GM12878 (cell line): ENCODE results near the gene BEGAIN. TPM values are rescaled to one million over a fixed set of nuclear protein-coding genes. Genes with fewer than 3 reads are reported as not detected.

ENCODE experiments used
- ATAC-seq: fragments of 200-7000 bp; cut with Tn5 transposase; 3 replicates; pipeline ENCODE4 v1.9.1; 2020; ENCODE audit warnings: mild to moderate bottlenecking, moderate library complexity
- BruUV-seq: library from RNA; stranded (reverse); fragments of 400-500 nt; replicated peaks from 2 replicates; lab custom pipeline; 2021; lab: Mats Ljungman, UMichigan
- CTCF ChIA-PET: fragments of 300-600 bp; sonication (Branson Sonifier 250); formaldehyde crosslinking; extraction: SDS; loops from one replicate; lab custom pipeline; 2021; ENCODE audit warnings: inconsistent platforms; lab: Yijun Ruan, JAX
- POLR2A ChIA-PET: fragments of 350-600 bp; formaldehyde crosslinking; extraction: SDS; loops from one replicate; lab custom pipeline; 2021; ENCODE audit warnings: inconsistent platforms; lab: Charles Lee
- RAD21 ChIA-PET: fragments of 300-600 bp; sonication (Branson Sonifier 250); formaldehyde crosslinking; loops from one replicate; lab custom pipeline; 2023; ENCODE audit warnings: antibody characterized with exemption; ENCODE audit not compliant: unreplicated experiment; lab: Charles Lee
- SMC1A ChIA-PET: fragments of 300-600 bp; sonication (Branson Sonifier 250); formaldehyde crosslinking; loops from one replicate; lab custom pipeline; 2023; ENCODE audit not compliant: unreplicated experiment, uncharacterized antibody; lab: Charles Lee
- DNase-seq: peaks from one replicate; pipeline ENCODE4 v3.0.0-alpha.2; 2011; ENCODE audit warnings: low read depth, low spot score
- FAIRE-seq: peaks from 3 replicates; lab custom pipeline; 2011; peaks lifted over from hg19 to GRCh38; lab: Jason Lieb, UNC
- H2AFZ ChIP-seq: 2 replicates; pipeline ENCODE4 v1.6.0; 2011; ENCODE audit warnings: low read depth, low read length, control low read depth; ENCODE audit not compliant: control insufficient read depth
- H3K27ac ChIP-seq: 2 replicates; pipeline ENCODE4 v1.5.1; 2011; ENCODE audit warnings: control low read depth; ENCODE audit not compliant: control insufficient read depth, insufficient read depth
- H3K27me3 ChIP-seq, 2 experiments: replicated peaks in 1 of 2; 2 replicates each; pipeline versions ENCODE4 v1.6.0 to v1.6.1; 2011; ENCODE audit warnings: low read length in 1 of 2; ENCODE audit not compliant: control insufficient read depth in 2 of 2, insufficient read depth in 2 of 2
- H3K36me3 ChIP-seq, 2 experiments: 2 replicates each; pipeline ENCODE4 v1.5.1; 2011; ENCODE audit warnings: low read length in 1 of 2; ENCODE audit not compliant: control insufficient read depth in 2 of 2, insufficient read depth in 2 of 2
- H3K4me1 ChIP-seq: 2 replicates; pipeline ENCODE4 v1.6.1; 2011; ENCODE audit warnings: mild to moderate bottlenecking, low read length, moderate library complexity, mixed read lengths; ENCODE audit not compliant: control insufficient read depth, insufficient read depth
- H3K4me2 ChIP-seq: 2 replicates; pipeline ENCODE4 v1.6.0; 2011; ENCODE audit warnings: control low read depth; ENCODE audit not compliant: control insufficient read depth, insufficient read depth
- H3K4me3 ChIP-seq: fragments of 200-600 bp; sonication (generic); 2 replicates; pipeline ENCODE4 v1.5.1; 2016
- H3K79me2 ChIP-seq: 2 replicates; pipeline ENCODE4 v1.6.0; 2011; ENCODE audit warnings: low read length; ENCODE audit not compliant: control insufficient read depth, insufficient read depth
- H3K9ac ChIP-seq: 2 replicates; pipeline ENCODE4 v1.8.0; 2011; ENCODE audit warnings: low read length, control low read depth, mixed read lengths; ENCODE audit not compliant: control insufficient read depth, insufficient read depth
- H3K9me3 ChIP-seq: replicated peaks from 3 replicates; pipeline ENCODE4 v1.5.1; 2011; ENCODE audit warnings: mild to moderate bottlenecking, low read length; ENCODE audit not compliant: control insufficient read depth, insufficient read depth
- H4K20me1 ChIP-seq: 2 replicates; pipeline ENCODE4 v1.6.0; 2011; ENCODE audit not compliant: control insufficient read depth, insufficient read depth
- E2F4 ChIP-seq: IDR thresholded peaks from 2 replicates; pipeline ENCODE4 v1.6.1; 2012; ENCODE audit warnings: low read depth, low read length, improper control_type of control experiment
- GABPA ChIP-seq: IDR thresholded peaks from 2 replicates; pipeline ENCODE4 v1.6.1; 2014; ENCODE audit warnings: antibody characterized with exemption, low read depth, mild to moderate bottlenecking, inconsistent platforms
- HDGF ChIP-seq: fragments of 450-650 bp; IDR thresholded peaks from 2 replicates; pipeline ENCODE4 v1.6.1; 2016; ENCODE audit warnings: antibody characterized with exemption
- IRF3 ChIP-seq: fragments of 450-650 bp; IDR thresholded peaks from 2 replicates; pipeline ENCODE4 v1.6.1; 2014; ENCODE audit warnings: mild to moderate bottlenecking
- KDM1A ChIP-seq: fragments of 200-600 bp; sonication (generic); IDR thresholded peaks from 2 replicates; pipeline ENCODE4 v1.6.1; 2016; ENCODE audit warnings: borderline replicate concordance
- MEF2B ChIP-seq: fragments of 450-650 bp; IDR thresholded peaks from 2 replicates; pipeline ENCODE4 v1.6.1; 2018; ENCODE audit warnings: mild to moderate bottlenecking, moderate library complexity; ENCODE audit not compliant: partially characterized antibody, poor library complexity, severe bottlenecking
- SMAD1 ChIP-seq: fragments of 450-650 bp; IDR thresholded peaks from 2 replicates; pipeline ENCODE4 v1.6.1; 2018; ENCODE audit warnings: mild to moderate bottlenecking, low read depth; ENCODE audit not compliant: partially characterized antibody
- SUZ12 ChIP-seq: fragments of 200-600 bp; sonication (generic); IDR thresholded peaks from one replicate; pipeline ENCODE4 v1.6.1; 2018; ENCODE audit warnings: antibody characterized with exemption, mild to moderate bottlenecking; ENCODE audit not compliant: unreplicated experiment
- WGBS: methylation state at CpG from one replicate; pipeline ENCODE4 v1.1.6; 2016; ENCODE audit warnings: low lambda C conversion rate; ENCODE audit not compliant: insufficient replicate concordance, insufficient coverage; ENCODE audit errors: missing lambda C conversion rate; 5-methylcytosine and 5-hydroxymethylcytosine counted together
- in situ Hi-C: fragments of 300-500 bp; cut with MboI; formaldehyde crosslinking; loops from 9 replicates; pipeline ENCODE4 v1.14.3; 2018; ENCODE audit warnings: mixed read lengths
- intact Hi-C: fragments of 100-400 bp; cut with micrococcal nuclease; formaldehyde crosslinking; loops from one replicate; pipeline ENCODE4 v1.14.2; 2022; ENCODE audit not compliant: unreplicated experiment
- polyA plus RNA-seq, 11 experiments: library from polyadenylated mRNA; depleted of rRNA in 4 of 11; unstranded in 6 of 11; stranded (reverse) in 5 of 11; fragments of >200 nt; fragmentation: Nextera tagmentation in 4 of 11; fragmentation: Illumina TruSeq in 1 of 11; extraction: Ambion mirVana in 4 of 11; extraction: Trizol in 1 of 11; gene quantifications; 1 replicate in 1 of 11; 2 replicates in 10 of 11; pipeline versions ENCODE4 v1.2.1 to v1.2.3, GENCODE V29; 2011 to 2016; ENCODE audit warnings: inconsistent platforms in 2 of 11, missing spikeins in 2 of 11, low read depth in 1 of 11
- total RNA-seq, 4 experiments: library from RNA; depleted of rRNA in 3 of 4; stranded (reverse); fragments of >200 nt in 3 of 4; fragmentation: Illumina TruSeq in 1 of 4; extraction: Trizol in 1 of 4; gene quantifications; 2 replicates each; pipeline versions ENCODE4 v1.2.1 to v1.2.3, GENCODE V29; 2013 to 2021
- TF ChIP-seq, protein P1 (sequence below): fragments of 450-650 bp; IDR thresholded peaks from 2 replicates; pipeline ENCODE4 v1.6.1; 2016; ENCODE audit warnings: mild to moderate bottlenecking

The BEGAIN gene
- total and polyA plus RNA-seq, 10 of the 15 experiments (the other 5 are each of a cell fraction or from before 2014, with no cell fraction given), result 0.01 to 0.31 (median 0.06) TPM; not detected in 5

DNA sequence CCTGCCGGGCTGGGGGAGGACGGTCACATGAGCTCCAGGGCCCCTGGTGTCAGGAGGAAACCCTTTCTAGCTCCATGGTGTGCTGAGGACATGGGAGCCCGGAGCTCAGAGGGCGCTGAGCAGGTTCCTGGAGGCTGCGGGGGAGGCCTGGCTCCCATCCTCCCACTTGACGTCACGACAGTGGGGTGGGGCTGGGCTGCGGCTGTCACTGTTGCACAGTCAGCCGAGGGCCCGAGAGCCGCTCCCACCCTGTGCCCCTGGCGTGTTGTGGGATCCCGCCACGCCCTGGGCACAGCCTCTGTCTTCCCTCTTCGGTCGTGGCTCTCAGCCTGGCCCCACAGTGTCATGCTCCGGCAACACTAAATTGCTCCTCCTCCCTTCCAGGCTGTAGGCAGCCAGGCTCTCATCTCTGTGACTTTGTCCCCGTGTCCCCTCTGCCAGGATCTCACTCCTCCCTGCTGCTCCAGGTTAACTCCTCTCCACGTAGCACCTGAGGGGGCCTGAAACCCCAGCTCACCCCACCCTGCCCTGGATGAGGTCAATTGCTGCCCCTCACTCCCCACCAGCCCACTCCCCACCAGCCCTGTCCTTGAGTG lies 33.0 kb downstream of the BEGAIN start:
- Histone ChIP-seq H3K9me3 (no peaks in the 10 kb centered on the region), H3K4me1 (no peaks in the 10 kb centered on the region), H3K36me3 (no peaks in the 10 kb centered on the region), H3K9ac (no peak overlapping the region), H3K4me3 (no peak overlapping the region), H3K79me2 (no peaks in the 10 kb centered on the region), H4K20me1 (no peaks in the 10 kb centered on the region), H2AFZ (no peak overlapping the region), H3K27ac (no peak overlapping the region), H3K4me2 (no peak overlapping the region), H3K27me3 (no peaks in the 10 kb centered on the region)
- WGBS, result 49% methylated on average over 19 of the region's 19 CpGs
- intact Hi-C loops, result no loop called here
- ChIA-PET SMC1A (no interaction called here), CTCF (no interaction called here), POLR2A (no interaction called here), RAD21 (no interaction called here)
- TF ChIP-seq SMAD1 (no peak), HDGF (no peak), MEF2B (no peak), GABPA (no peak), IRF3 (no peak), KDM1A (no peak), SUZ12 (no peak), E2F4 (no peak)
- TF ChIP-seq, protein P1, sequence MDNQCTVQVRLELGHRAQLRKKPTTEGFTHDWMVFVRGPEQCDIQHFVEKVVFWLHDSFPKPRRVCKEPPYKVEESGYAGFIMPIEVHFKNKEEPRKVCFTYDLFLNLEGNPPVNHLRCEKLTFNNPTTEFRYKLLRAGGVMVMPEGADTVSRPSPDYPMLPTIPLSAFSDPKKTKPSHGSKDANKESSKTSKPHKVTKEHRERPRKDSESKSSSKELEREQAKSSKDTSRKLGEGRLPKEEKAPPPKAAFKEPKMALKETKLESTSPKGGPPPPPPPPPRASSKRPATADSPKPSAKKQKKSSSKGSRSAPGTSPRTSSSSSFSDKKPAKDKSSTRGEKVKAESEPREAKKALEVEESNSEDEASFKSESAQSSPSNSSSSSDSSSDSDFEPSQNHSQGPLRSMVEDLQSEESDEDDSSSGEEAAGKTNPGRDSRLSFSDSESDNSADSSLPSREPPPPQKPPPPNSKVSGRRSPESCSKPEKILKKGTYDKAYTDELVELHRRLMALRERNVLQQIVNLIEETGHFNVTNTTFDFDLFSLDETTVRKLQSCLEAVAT, result no peak
- DNase-seq (no peak), FAIRE-seq (no peak), ATAC-seq (no peak; the same call in 2 of the 3 replicates)
- in situ Hi-C loops, result no loop called here
- no TSS peak for BruUV-seq
